ENCODE measurements around the gene NGB. TPM values are rescaled to one million over a fixed set of nuclear protein-coding genes. Genes with fewer than 3 reads are reported as not detected.
A peak's percentile ranks its signal among the peaks of the same experiment; 100 is the strongest.

Gene NGB
- total RNA-seq, 4 donors from 2014 or later, result 0.64 to 1.4 TPM; not detected in 2

GRCh38 chr14:77309131-77309530 lies 38.1 kb upstream of the NGB start:
- in situ Hi-C loops (cut with MboI; ENCODE audit: low pct_ligation_motif_present in 1 of 4, low pct_unique_long_range_greater_than_20kb in 1 of 4, low sequenced_read_pairs in 3 of 4), result loop anchor here in 2 of 4 donors (25.0 kb wide), 3 partner anchors 172 to 422 kb away; partner anchors contain the start of gene ZDHHC22 (in 1 of the 2)

GRCh38 chr14:77306851-77307496 lies 36.0 kb upstream of the NGB start:
- in situ Hi-C loops (cut with MboI; ENCODE audit: low pct_ligation_motif_present in 1 of 4, low pct_unique_long_range_greater_than_20kb in 1 of 4, low sequenced_read_pairs in 3 of 4) (loop anchor here in 2 of 4 donors (25.0 kb wide), 3 partner anchors 170 to 420 kb away; partner anchors contain the start of gene ZDHHC22 (in 1 of the 2)), intact Hi-C loops (cut with DNase I; ENCODE audit: low total_unique reads) (no loop called here)
- no peak overlapping the region for H3K4me3 ChIP-seq
- 49 to 50% methylated on average over 2 to 3 of the region's 3 CpGs for WGBS, 2 donors (ENCODE audit: low coverage in 1 of 2)
- no peak for DNase-seq
- TF ChIP-seq POLR2A (IDR thresholded peaks at IDR 0.05) (no peak), EP300 (IDR thresholded peaks at IDR 0.05; ENCODE audit: low read depth) (no peak), CTCF (IDR thresholded peaks at IDR 0.05) (no peak), POLR2AphosphoS5 (IDR thresholded peaks at IDR 0.05) (no peak)
- no peaks in the 10 kb centered on the region for H3K9me3 ChIP-seq
- no peaks in the 10 kb centered on the region for H3K27me3 ChIP-seq
- H3K27ac ChIP-seq, result peak overlapping the region in 3 of 4 donors; percentile 32 to 43 (median 42)
- H3K4me1 ChIP-seq, result peaks cover 0 to 22% (median 8%) of the 10 kb centered on the region in 4 donors
- peaks cover 0 to 4% (median 0%) of the 10 kb centered on the region in 4 donors for H3K36me3 ChIP-seq

More at GRCh38 chr14:77309131-77309530, 38.1 kb upstream of the NGB start:
- TF ChIP-seq POLR2A (IDR thresholded peaks at IDR 0.05) (no peak), CTCF (IDR thresholded peaks at IDR 0.05) (no peak), EP300 (IDR thresholded peaks at IDR 0.05; ENCODE audit: low read depth) (no peak), POLR2AphosphoS5 (IDR thresholded peaks at IDR 0.05) (no peak)
- Histone ChIP-seq H3K4me3 (no peak overlapping the region), H3K27me3 (no peaks in the 10 kb centered on the region), H3K27ac (no peak overlapping the region), H3K4me1 (peaks cover 0 to 29% (median 10%) of the 10 kb centered on the region in 4 donors), H3K36me3 (peaks cover 0 to 4% (median 0%) of the 10 kb centered on the region in 4 donors), H3K9me3 (no peaks in the 10 kb centered on the region)
- DNase-seq, result no peak
- 55 to 80% methylated on average over 4 of the region's 4 CpGs for WGBS, 2 donors (ENCODE audit: low coverage in 1 of 2)
- intact Hi-C loops (cut with DNase I; ENCODE audit: low total_unique reads), result no loop called here

- Histone ChIP-seq H3K4me1 (peaks cover 0 to 23% (median 8%) of the 10 kb centered on the region in 4 donors), H3K36me3 (peaks cover 0 to 4% (median 0%) of the 10 kb centered on the region in 4 donors), H3K4me3 (no peak overlapping the region), H3K27ac (peak overlapping the region in 3 of 4 donors; percentile 32 to 43 (median 42)), H3K9me3 (no peaks in the 10 kb centered on the region), H3K27me3 (no peaks in the 10 kb centered on the region)
- no peak for DNase-seq
- 64 to 72% methylated on average over 3 of the region's 3 CpGs for WGBS, 2 donors (ENCODE audit: low coverage in 1 of 2)
- in situ Hi-C loops (cut with MboI; ENCODE audit: low pct_ligation_motif_present in 1 of 4, low pct_unique_long_range_greater_than_20kb in 1 of 4, low sequenced_read_pairs in 3 of 4) (loop anchor here in 2 of 4 donors (25.0 kb wide), 3 partner anchors 169 to 419 kb away; partner anchors contain the start of gene ZDHHC22 (in 1 of the 2)), intact Hi-C loops (cut with DNase I; ENCODE audit: low total_unique reads) (no loop called here)
- TF ChIP-seq CTCF (IDR thresholded peaks at IDR 0.05) (no peak), POLR2A (IDR thresholded peaks at IDR 0.05) (no peak), EP300 (IDR thresholded peaks at IDR 0.05; ENCODE audit: low read depth) (no peak), POLR2AphosphoS5 (IDR thresholded peaks at IDR 0.05) (no peak)
These were observed 35.4 kb upstream of the NGB start for GRCh38 chr14:77306416-77306815.

- no peak for DNase-seq
- Histone ChIP-seq H3K27me3 (no peaks in the 10 kb centered on the region), H3K4me1 (peaks cover 3 to 30% (median 8%) of the 10 kb centered on the region in 4 donors), H3K36me3 (peaks cover 0 to 4% (median 0%) of the 10 kb centered on the region in 4 donors), H3K27ac (peak overlapping the region in 1 of 4 donors; percentile 43), H3K4me3 (no peak overlapping the region), H3K9me3 (no peaks in the 10 kb centered on the region)
- intact Hi-C loops (cut with DNase I; ENCODE audit: low total_unique reads) (no loop called here), in situ Hi-C loops (cut with MboI; ENCODE audit: low pct_ligation_motif_present in 1 of 4, low pct_unique_long_range_greater_than_20kb in 1 of 4, low sequenced_read_pairs in 3 of 4) (loop anchor here in 2 of 4 donors (25.0 kb wide), 3 partner anchors 168 to 418 kb away; partner anchors contain the start of gene ZDHHC22 (in 1 of the 2))
- no peak for TF ChIP-seq EP300 (IDR thresholded peaks at IDR 0.05; ENCODE audit: low read depth)
- no peak for TF ChIP-seq POLR2A (IDR thresholded peaks at IDR 0.05)
- TF ChIP-seq CTCF (IDR thresholded peaks at IDR 0.05), result no peak
- no peak for TF ChIP-seq POLR2AphosphoS5 (IDR thresholded peaks at IDR 0.05)
- WGBS, 2 donors (ENCODE audit: low coverage in 1 of 2), result 81 to 100% methylated on average over 1 to 4 of the region's 4 CpGs
These were observed 34.7 kb upstream of the NGB start for GRCh38 chr14:77305696-77306095.

Measured in transverse colon (tissue), 4 donors.